CD8-positive, alpha-beta memory T cell (primary cell): Measurements from ENCODE around the gene PJA2. TPM values are rescaled to one million over a fixed set of nuclear protein-coding genes. Genes with fewer than 3 reads are reported as not detected.

Experiments
- CTCF ChIA-PET: fragments of 350-600 bp; sonication (Branson Sonifier 250); formaldehyde crosslinking; loops from one replicate; lab custom pipeline; 2021; ENCODE audit warnings: antibody characterized with exemption; lab: Charles Lee
- POLR2A ChIA-PET: fragments of 350-600 bp; sonication (Branson Sonifier 250); formaldehyde crosslinking; loops from one replicate; lab custom pipeline; 2021; ENCODE audit warnings: antibody characterized with exemption; lab: Charles Lee
- DNase-seq, 5 donors: peaks; one replicate each; pipeline versions ENCODE4 v3.0.0 to v3.0.0-alpha.2; 2020 to 2022; ENCODE audit warnings: mixed read lengths in 1 of 5
- H3K27ac ChIP-seq: one replicate; pipeline ENCODE4 v1.7.0; 2013; ENCODE audit warnings: low read depth, mild to moderate bottlenecking, low read length, moderate library complexity
- H3K27me3 ChIP-seq: 2 replicates; pipeline ENCODE4 v1.7.0; 2013; ENCODE audit warnings: low read length, mild to moderate bottlenecking; ENCODE audit not compliant: insufficient read depth, poor library complexity, severe bottlenecking
- H3K36me3 ChIP-seq: 2 replicates; pipeline ENCODE4 v1.7.0; 2013; ENCODE audit warnings: mild to moderate bottlenecking, low read length, moderate library complexity; ENCODE audit not compliant: insufficient read depth
- H3K4me1 ChIP-seq: 2 replicates; pipeline ENCODE4 v1.7.0; 2013; ENCODE audit warnings: mild to moderate bottlenecking, low read length, moderate library complexity; ENCODE audit not compliant: insufficient read depth
- H3K4me3 ChIP-seq: 2 replicates; pipeline ENCODE4 v1.7.0; 2013; ENCODE audit warnings: mild to moderate bottlenecking, low read length
- H3K9me3 ChIP-seq: 2 replicates; pipeline ENCODE4 v1.7.0; 2013; ENCODE audit warnings: mild to moderate bottlenecking, low read length
- H3K27ac Mint-ChIP-seq, 8 donors: one replicate each; pipeline ENCODE4 v1.8.0; 2020 to 2021; ENCODE audit warnings: mixed read lengths in 8 of 8, mild to moderate bottlenecking in 6 of 8, inconsistent platforms in 3 of 8, moderate library complexity in 3 of 8
- H3K27me3 Mint-ChIP-seq, 2 donors: one replicate each; pipeline ENCODE4 v1.8.0; 2020 to 2021; ENCODE audit warnings: mixed read lengths in 2 of 2, mild to moderate bottlenecking in 1 of 2, moderate library complexity in 1 of 2
- H3K36me3 Mint-ChIP-seq, 3 donors: one replicate each; pipeline ENCODE4 v1.8.0; 2020 to 2021; ENCODE audit warnings: mixed read lengths in 3 of 3, inconsistent platforms in 1 of 3, mild to moderate bottlenecking in 1 of 3
- H3K4me1 Mint-ChIP-seq, 3 donors: one replicate each; pipeline ENCODE4 v1.8.0; 2020 to 2021; ENCODE audit warnings: mixed read lengths in 3 of 3, inconsistent platforms in 1 of 3, mild to moderate bottlenecking in 1 of 3
- H3K4me3 Mint-ChIP-seq, 7 donors: one replicate each; pipeline ENCODE4 v1.8.0; 2020 to 2021; ENCODE audit warnings: mixed read lengths in 7 of 7, mild to moderate bottlenecking in 6 of 7, moderate library complexity in 4 of 7, inconsistent platforms in 2 of 7
- H3K9me3 Mint-ChIP-seq, 5 donors: one replicate each; pipeline ENCODE4 v1.8.0; 2020 to 2022; ENCODE audit warnings: mixed read lengths in 5 of 5, mild to moderate bottlenecking in 3 of 5, moderate library complexity in 2 of 5, inconsistent platforms in 1 of 5
- polyA plus RNA-seq: library from polyadenylated mRNA; unstranded; fragments of 300-500 nt; fragmentation: Illumina TruSeq; gene quantifications from one replicate; pipeline ENCODE4 v1.2.3, GENCODE V29; 2021
- total RNA-seq, 2 experiments: library from RNA; stranded (reverse); gene quantifications; one replicate each; pipeline ENCODE4 v1.2.3, GENCODE V29; 2021

PJA2 gene
- total and polyA plus RNA-seq, 3 experiments from 2014 or later = 37.5 to 54.8 (median 39.5) TPM

DNA sequence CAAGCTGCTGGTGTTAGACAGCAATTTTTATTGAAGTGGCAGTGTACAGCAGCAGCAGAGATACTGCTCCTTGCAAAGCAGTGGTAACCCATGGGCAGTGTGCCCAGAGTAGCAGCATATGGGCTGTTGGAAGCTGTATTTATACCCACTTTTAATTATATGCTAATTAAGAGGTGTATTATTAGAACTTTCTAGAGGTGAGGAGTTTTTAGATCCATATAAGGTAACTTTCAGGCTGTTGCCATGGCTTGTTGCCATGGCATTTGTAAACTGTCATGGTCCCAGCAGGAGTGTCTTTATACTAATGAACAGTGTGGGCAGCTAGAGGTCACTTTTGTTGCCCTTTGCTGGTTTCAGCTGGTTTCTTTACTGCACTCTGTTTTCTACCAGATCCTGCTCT is 3.7 kb upstream of the PJA2 start:
- ChIA-PET POLR2A (interaction anchor here (0.6 kb wide), 1 partner anchor 36 kb away, joined by 3 read pairs; no protein-coding TSS in a partner anchor), CTCF (no interaction called here)
- Histone ChIP-seq H3K9me3 (no peaks in the 10 kb centered on the region), H3K4me3 (no peak overlapping the region), H3K27ac (no peak overlapping the region), H3K27me3 (no peaks in the 10 kb centered on the region), H3K4me1 (peaks cover 8% of the 10 kb centered on the region), H3K36me3 (no peaks in the 10 kb centered on the region)
- H3K27ac Mint-ChIP-seq = no peak overlapping the region
- peaks cover 0 to 16% (median 3%) of the 10 kb centered on the region in 3 donors for H3K36me3 Mint-ChIP-seq
- no peak overlapping the region for H3K4me3 Mint-ChIP-seq
- peaks cover 11 to 19% (median 18%) of the 10 kb centered on the region in 3 donors for H3K4me1 Mint-ChIP-seq
- H3K9me3 Mint-ChIP-seq = peaks cover 0 to 12% (median 8%) of the 10 kb centered on the region in 5 donors
- DNase-seq = no peak
- peaks cover 0 to 8% of the 10 kb centered on the region in 2 donors for H3K27me3 Mint-ChIP-seq

DNA sequence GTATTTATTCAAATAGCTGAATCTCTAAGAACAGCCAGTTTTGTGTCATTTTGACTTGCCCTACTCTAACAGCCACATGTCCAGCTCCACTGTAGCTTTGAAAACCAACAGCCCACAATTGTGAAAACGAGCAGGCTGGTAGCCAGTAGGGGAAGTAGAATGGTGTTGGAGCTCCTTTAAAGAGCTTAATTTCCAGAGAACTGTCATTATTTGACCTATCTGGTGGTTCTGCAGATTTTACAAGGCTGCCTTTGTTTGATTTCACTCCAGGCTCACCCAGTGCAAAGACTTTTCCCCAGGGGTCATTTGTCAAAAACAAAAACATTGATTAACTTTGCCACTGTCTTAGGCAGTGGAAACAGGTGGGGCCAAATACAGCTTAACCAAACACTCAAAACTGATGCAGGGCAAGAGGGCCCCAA is 3.2 kb upstream of the PJA2 start:
- ChIA-PET POLR2A (interaction anchor here (0.6 kb wide), 1 partner anchor 36 kb away, joined by 3 read pairs; no protein-coding TSS in a partner anchor), CTCF (no interaction called here)
- peak overlapping the region in 1 of 8 donors; percentile 44 for H3K27ac Mint-ChIP-seq
- no peak overlapping the region for H3K4me3 Mint-ChIP-seq
- no peak overlapping the region for H3K4me3 ChIP-seq
- H3K4me1 ChIP-seq = peaks cover 8% of the 10 kb centered on the region
- peaks cover 0 to 12% (median 8%) of the 10 kb centered on the region in 5 donors for H3K9me3 Mint-ChIP-seq
- H3K9me3 ChIP-seq = no peaks in the 10 kb centered on the region
- H3K36me3 Mint-ChIP-seq = peaks cover 0 to 16% (median 3%) of the 10 kb centered on the region in 3 donors
- no peaks in the 10 kb centered on the region for H3K27me3 ChIP-seq
- DNase-seq = no peak
- no peaks in the 10 kb centered on the region for H3K36me3 ChIP-seq
- no peak overlapping the region for H3K27ac ChIP-seq
- peaks cover 12 to 24% (median 23%) of the 10 kb centered on the region in 3 donors for H3K4me1 Mint-ChIP-seq
- H3K27me3 Mint-ChIP-seq = peaks cover 0 to 8% of the 10 kb centered on the region in 2 donors

DNA sequence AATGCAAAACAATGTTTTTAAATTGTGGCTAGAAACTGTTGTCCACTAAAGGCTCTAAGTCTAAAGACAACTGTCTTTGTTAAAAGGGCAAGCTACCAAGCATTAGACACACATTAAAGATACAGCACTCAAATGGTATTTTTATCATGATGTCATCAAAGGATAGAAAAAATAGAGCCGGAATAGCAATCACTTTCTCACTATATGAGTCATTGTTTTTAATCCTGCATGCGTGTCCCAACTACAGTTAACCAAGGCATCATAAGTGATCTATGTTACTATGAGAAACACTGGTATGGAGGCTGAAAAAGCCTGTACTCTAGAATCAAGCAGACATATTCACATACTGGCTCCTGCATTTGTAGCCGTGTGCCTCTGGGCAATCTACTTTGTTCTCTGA is 1.9 kb upstream of the PJA2 start:
- no peaks in the 10 kb centered on the region for H3K36me3 ChIP-seq
- H3K4me3 Mint-ChIP-seq = peak overlapping the region in 2 of 7 donors; percentile 13 to 46
- ChIA-PET CTCF (no interaction called here), POLR2A (no interaction called here)
- no peak overlapping the region for H3K4me3 ChIP-seq
- H3K9me3 Mint-ChIP-seq = peaks cover 0 to 12% (median 8%) of the 10 kb centered on the region in 5 donors
- H3K4me1 ChIP-seq = peaks cover 16% of the 10 kb centered on the region
- DNase-seq = peak in 2 of 5 donors; percentile 4 to 12
- peak overlapping the region; percentile 98 for H3K27ac ChIP-seq
- H3K27ac Mint-ChIP-seq = peak overlapping the region in 2 of 8 donors; percentile 26 to 97
- H3K9me3 ChIP-seq = no peaks in the 10 kb centered on the region
- H3K36me3 Mint-ChIP-seq = peaks cover 0 to 18% (median 3%) of the 10 kb centered on the region in 3 donors
- H3K4me1 Mint-ChIP-seq = peaks cover 24 to 37% (median 37%) of the 10 kb centered on the region in 3 donors
- peaks cover 0 to 8% of the 10 kb centered on the region in 2 donors for H3K27me3 Mint-ChIP-seq
- H3K27me3 ChIP-seq = no peaks in the 10 kb centered on the region

DNA sequence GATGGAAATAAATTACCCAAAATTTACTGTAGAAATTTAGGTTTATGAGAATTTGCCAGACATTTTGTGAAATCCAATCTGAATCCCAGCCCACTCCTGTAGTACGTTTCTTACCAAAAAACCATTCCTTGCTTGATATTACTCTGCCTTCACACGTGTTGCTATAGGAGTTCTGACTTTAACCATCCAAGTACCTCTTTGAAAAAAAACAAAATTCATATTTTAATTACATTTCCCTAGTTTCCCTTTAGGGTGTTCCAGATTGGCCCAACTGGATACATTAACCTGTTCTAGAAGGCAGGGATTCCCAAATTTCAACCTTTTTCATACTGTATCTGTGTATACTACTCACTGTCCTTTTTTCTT is 1.4 kb upstream of the PJA2 start:
- no peaks in the 10 kb centered on the region for H3K9me3 ChIP-seq
- POLR2A ChIA-PET = interaction anchor here (2.1 to 2.7 kb wide), 3 partner anchors 279 to 1029 kb away, joined by 10 to 37 read pairs (median 13); partner anchors contain the start of genes FBXL17 and MAN2A1
- peaks cover 29 to 42% (median 42%) of the 10 kb centered on the region in 3 donors for H3K4me1 Mint-ChIP-seq
- H3K4me1 ChIP-seq = peaks cover 20% of the 10 kb centered on the region
- peak overlapping the region; percentile 98 for H3K27ac ChIP-seq
- peak overlapping the region; percentile 95 to 100 (median 97) for H3K4me3 Mint-ChIP-seq
- DNase-seq = no peak
- H3K27me3 ChIP-seq = no peaks in the 10 kb centered on the region
- peaks cover 0 to 8% of the 10 kb centered on the region in 2 donors for H3K27me3 Mint-ChIP-seq
- H3K4me3 ChIP-seq = peak overlapping the region; percentile 98
- H3K36me3 ChIP-seq = no peaks in the 10 kb centered on the region
- H3K36me3 Mint-ChIP-seq = peaks cover 0 to 18% (median 3%) of the 10 kb centered on the region in 3 donors
- CTCF ChIA-PET = interaction anchor here (1.3 kb wide), 1 partner anchor 511 kb away, joined by 3 read pairs; no protein-coding TSS in a partner anchor
- peaks cover 0 to 12% (median 8%) of the 10 kb centered on the region in 5 donors for H3K9me3 Mint-ChIP-seq
- H3K27ac Mint-ChIP-seq = peak overlapping the region; percentile 97 to 100 (median 100)

DNA sequence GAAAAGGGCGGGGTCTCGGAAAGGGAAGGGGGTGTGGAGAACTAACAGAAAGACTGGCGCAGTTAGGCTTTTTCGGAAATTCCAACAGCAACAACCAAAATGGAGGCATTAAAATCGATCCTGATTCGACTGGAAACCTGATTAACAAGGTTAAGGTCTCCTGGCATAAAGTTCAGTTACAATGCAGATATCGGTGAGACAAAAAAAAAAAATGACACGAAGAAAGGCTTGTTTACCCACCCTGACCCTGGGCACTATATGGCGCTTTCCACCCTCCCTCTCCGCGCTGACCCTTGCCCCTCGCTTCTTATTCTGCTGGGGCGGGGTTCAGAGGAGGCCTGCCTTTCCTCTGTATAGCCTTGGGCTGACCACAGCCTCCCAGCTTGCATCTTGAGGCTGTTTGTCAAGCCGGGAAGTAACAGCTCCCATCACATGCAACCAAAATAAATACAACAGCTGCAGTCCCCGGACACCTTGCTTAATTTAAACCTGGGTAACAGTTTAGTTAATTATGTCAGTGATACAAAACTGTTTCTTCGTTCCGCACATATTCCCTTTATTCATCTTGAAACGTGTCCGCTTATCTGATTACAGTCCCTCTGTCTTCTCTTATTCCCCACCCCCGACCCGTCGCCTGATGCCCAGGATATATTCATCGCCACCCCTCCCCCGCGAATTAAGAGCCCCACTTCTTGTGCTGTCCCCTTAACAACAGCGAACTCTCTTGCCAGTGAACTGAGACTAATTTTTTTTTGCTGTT is 795 bp upstream of the PJA2 start:
- Histone ChIP-seq H3K36me3 (no peaks in the 10 kb centered on the region), H3K4me1 (peaks cover 22% of the 10 kb centered on the region), H3K9me3 (no peaks in the 10 kb centered on the region), H3K27me3 (no peaks in the 10 kb centered on the region), H3K4me3 (peak overlapping the region; percentile 98), H3K27ac (peak overlapping the region; percentile 98)
- Mint-ChIP-seq H3K9me3 (peaks cover 0 to 8% (median 4%) of the 10 kb centered on the region in 5 donors), H3K27ac (peak overlapping the region; percentile 97 to 100 (median 100)), H3K4me1 (peaks cover 32 to 46% (median 46%) of the 10 kb centered on the region in 3 donors), H3K27me3 (peaks cover 0 to 8% of the 10 kb centered on the region in 2 donors), H3K4me3 (peak overlapping the region; percentile 95 to 100 (median 97)), H3K36me3 (peaks cover 0 to 19% (median 3%) of the 10 kb centered on the region in 3 donors)
- peak in 3 of 5 donors; percentile 19 to 62 (median 42) for DNase-seq
- CTCF ChIA-PET = interaction anchor here (1.3 to 1.5 kb wide), 2 partner anchors 511 to 1028 kb away, joined by 3 to 5 read pairs; partner anchors contain the start of gene FBXL17
- POLR2A ChIA-PET = interaction anchor here (0.7 to 2.7 kb wide), 10 partner anchors 11 to 1492 kb away, joined by 3 to 37 read pairs (median 7); partner anchors contain the start of genes FBXL17 and MAN2A1

DNA sequence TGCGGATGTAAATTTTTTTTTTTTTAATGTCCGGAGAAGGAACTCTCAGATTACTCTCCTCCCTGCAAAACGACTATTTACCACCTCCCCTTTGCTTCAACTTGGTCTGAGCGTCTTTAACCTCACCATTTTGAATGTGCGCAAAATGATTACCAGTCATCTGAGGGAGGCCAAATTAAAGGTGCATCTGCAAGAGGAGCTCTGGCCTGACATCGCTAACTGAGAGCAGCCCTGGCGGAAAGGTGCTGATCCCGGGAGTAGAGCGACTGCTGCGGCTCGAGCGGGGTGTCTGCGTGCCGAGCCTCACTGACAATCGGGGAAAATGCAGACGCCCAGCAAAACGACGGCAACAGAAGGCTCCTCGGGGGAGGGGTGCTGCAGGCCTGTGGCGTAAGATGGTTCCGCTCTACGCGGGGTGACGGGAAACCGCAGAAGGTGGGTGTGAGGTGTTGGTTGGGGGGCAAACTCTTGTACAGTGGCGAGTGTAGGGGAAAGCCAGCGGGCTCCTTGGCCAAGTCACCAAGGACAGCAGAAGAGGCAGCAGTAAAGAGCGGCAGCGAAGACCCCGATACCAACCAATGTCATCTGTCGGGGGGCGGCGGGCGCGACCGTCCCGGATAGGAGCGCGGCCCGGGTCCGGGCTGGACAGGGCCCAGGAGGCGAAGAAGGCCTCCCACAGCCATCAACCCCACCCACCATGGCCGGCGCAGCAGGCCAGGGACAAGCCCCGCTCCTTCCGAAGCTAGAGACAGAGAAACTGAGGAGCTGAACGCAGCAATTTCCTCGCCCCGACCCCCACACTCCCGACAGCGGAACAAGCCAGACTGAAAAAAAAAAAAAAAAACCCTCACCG is 557 bp downstream of the PJA2 start:
- peak overlapping the region; percentile 97 for H3K4me3 ChIP-seq
- peak overlapping the region; percentile 98 for H3K27ac ChIP-seq
- Mint-ChIP-seq H3K27me3 (peaks cover 0 to 8% of the 10 kb centered on the region in 2 donors), H3K4me3 (peak overlapping the region; percentile 95 to 100 (median 97)), H3K36me3 (peaks cover 4 to 27% (median 4%) of the 10 kb centered on the region in 3 donors), H3K4me1 (peaks cover 42 to 58% (median 58%) of the 10 kb centered on the region in 3 donors), H3K27ac (peak overlapping the region; percentile 97 to 100 (median 100)), H3K9me3 (peaks cover 0 to 4% (median 3%) of the 10 kb centered on the region in 5 donors)
- H3K27me3 ChIP-seq = no peaks in the 10 kb centered on the region
- CTCF ChIA-PET = interaction anchor here (1.5 kb wide), 1 partner anchor 1027 kb away, joined by 5 read pairs; the partner anchor contains the start of gene FBXL17
- no peaks in the 10 kb centered on the region for H3K9me3 ChIP-seq
- POLR2A ChIA-PET = interaction anchor here (0.7 to 2.7 kb wide), 11 partner anchors 9 to 1491 kb away, joined by 3 to 37 read pairs (median 9); partner anchors contain the start of genes FBXL17 and MAN2A1
- peak; percentile 72 to 91 (median 88) for DNase-seq
- no peaks in the 10 kb centered on the region for H3K36me3 ChIP-seq
- H3K4me1 ChIP-seq = peaks cover 31% of the 10 kb centered on the region

DNA sequence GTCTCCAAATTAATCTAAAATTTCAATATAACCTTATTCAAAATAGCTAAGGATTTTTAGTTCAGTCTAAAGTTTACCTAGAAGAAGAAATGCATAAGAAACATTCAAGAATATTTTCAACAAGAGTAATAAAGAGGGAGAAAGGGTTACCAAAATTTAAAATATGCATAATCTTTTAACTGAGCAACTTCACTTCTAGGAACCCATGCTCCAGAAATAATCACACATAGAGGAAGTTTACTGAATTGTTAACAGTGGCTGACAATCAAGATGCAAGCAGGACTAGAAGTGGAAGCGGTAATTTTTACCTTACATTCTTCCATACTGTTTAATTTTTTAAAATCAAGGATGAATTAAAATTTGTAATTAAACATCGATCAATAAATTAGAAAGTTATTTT is 1.9 kb downstream of the PJA2 start:
- ChIA-PET POLR2A (no interaction called here), CTCF (no interaction called here)
- Mint-ChIP-seq H3K27me3 (peaks cover 0 to 8% of the 10 kb centered on the region in 2 donors), H3K36me3 (peaks cover 3 to 33% (median 9%) of the 10 kb centered on the region in 3 donors), H3K9me3 (peaks cover 0 to 4% (median 3%) of the 10 kb centered on the region in 5 donors), H3K4me1 (peaks cover 47 to 70% (median 69%) of the 10 kb centered on the region in 3 donors), H3K27ac (peak overlapping the region; percentile 46 to 100 (median 99)), H3K4me3 (peak overlapping the region; percentile 95 to 100 (median 97))
- Histone ChIP-seq H3K9me3 (no peaks in the 10 kb centered on the region), H3K27ac (peak overlapping the region; percentile 98), H3K4me1 (peaks cover 38% of the 10 kb centered on the region), H3K27me3 (no peaks in the 10 kb centered on the region), H3K4me3 (peak overlapping the region; percentile 97), H3K36me3 (no peaks in the 10 kb centered on the region)
- no peak for DNase-seq
